ENCODE data around the gene FNTB.

DNA sequence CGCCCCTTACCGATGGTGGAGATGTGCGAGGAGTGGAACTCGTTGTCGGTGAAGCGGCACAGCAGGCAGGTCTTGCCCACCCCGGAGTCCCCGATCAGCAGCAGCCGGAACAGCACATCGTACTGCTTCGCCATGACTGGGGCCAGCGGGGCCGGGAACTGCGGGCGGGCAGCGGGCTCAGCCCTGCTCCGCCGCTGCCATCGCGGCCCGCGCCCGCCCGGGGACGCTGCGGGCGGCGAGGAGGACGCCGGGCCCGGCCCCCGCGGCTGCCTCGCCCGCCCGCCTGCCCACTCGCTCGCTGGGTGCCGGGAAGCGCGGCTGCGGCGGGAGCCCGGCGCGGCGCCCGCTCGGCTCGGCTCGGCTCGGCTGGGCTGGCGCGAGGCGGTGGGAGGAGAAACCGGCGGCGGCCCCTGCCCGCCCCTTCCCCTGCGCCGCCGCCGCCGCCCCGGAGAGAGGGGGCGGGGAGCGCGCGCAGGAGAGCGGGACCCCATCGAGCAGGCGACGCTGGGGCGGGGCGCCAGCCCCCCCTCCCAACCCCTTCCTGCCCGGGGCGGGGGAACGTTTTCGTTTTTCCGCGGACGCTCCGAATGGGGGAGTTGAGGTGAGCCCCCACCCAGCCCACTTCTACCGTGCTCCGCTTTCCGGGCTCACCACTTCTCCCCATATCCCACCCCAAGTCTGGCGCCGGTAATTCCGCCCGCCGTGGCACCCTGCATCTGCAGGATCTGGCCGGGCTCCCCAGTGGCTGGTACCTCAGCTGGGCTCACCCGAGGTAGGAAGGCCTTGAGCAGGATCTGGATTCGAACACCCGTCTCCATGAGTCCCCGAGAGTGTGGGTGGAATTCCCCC, 14.5 kb upstream of the FNTB start, which contains the start of gene RAB15:
- TF ChIP-seq, protein P1, sequence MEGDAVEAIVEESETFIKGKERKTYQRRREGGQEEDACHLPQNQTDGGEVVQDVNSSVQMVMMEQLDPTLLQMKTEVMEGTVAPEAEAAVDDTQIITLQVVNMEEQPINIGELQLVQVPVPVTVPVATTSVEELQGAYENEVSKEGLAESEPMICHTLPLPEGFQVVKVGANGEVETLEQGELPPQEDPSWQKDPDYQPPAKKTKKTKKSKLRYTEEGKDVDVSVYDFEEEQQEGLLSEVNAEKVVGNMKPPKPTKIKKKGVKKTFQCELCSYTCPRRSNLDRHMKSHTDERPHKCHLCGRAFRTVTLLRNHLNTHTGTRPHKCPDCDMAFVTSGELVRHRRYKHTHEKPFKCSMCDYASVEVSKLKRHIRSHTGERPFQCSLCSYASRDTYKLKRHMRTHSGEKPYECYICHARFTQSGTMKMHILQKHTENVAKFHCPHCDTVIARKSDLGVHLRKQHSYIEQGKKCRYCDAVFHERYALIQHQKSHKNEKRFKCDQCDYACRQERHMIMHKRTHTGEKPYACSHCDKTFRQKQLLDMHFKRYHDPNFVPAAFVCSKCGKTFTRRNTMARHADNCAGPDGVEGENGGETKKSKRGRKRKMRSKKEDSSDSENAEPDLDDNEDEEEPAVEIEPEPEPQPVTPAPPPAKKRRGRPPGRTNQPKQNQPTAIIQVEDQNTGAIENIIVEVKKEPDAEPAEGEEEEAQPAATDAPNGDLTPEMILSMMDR (IDR thresholded peaks at IDR 0.05; ENCODE audit: poor library complexity) = no peak
- no peak for TF ChIP-seq EZH2 (IDR thresholded peaks at IDR 0.05; ENCODE audit: borderline replicate concordance)

Data from hepatocyte (in vitro differentiated cells).